Activated naive CD8-positive, alpha-beta T cell treated with anti-CD3 and anti-CD28 coated beads for 36 hours (primary cell): ENCODE results near the gene RNGTT. TPM values are rescaled to one million over a fixed set of nuclear protein-coding genes. Genes with fewer than 3 reads are reported as not detected.

ENCODE experiments used
- DNase-seq: peaks from one replicate; pipeline ENCODE4 v3.0.0; 2021
- H3K27ac Mint-ChIP-seq: one replicate; pipeline ENCODE4 v1.8.0; 2022; ENCODE audit warnings: mild to moderate bottlenecking, moderate library complexity, mixed read lengths
- H3K27me3 Mint-ChIP-seq: one replicate; pipeline ENCODE4 v1.8.0; 2022; ENCODE audit warnings: mild to moderate bottlenecking, mixed read lengths
- H3K36me3 Mint-ChIP-seq: one replicate; pipeline ENCODE4 v1.8.0; 2021; ENCODE audit warnings: mild to moderate bottlenecking, mixed read lengths
- H3K4me1 Mint-ChIP-seq: one replicate; pipeline ENCODE4 v1.8.0; 2021; ENCODE audit warnings: mixed read lengths
- H3K4me3 Mint-ChIP-seq: one replicate; pipeline ENCODE4 v1.8.0; 2022; ENCODE audit warnings: mild to moderate bottlenecking, moderate library complexity, mixed read lengths
- H3K9me3 Mint-ChIP-seq: one replicate; pipeline ENCODE4 v1.8.0; 2022; ENCODE audit warnings: mixed read lengths
- total RNA-seq, 2 experiments: library from RNA; stranded (reverse); gene quantifications; one replicate each; pipeline ENCODE4 v1.2.3, GENCODE V29; 2021

The RNGTT gene
- total RNA-seq, 2 experiments from 2014 or later = 19.7 to 20.9 TPM

DNA sequence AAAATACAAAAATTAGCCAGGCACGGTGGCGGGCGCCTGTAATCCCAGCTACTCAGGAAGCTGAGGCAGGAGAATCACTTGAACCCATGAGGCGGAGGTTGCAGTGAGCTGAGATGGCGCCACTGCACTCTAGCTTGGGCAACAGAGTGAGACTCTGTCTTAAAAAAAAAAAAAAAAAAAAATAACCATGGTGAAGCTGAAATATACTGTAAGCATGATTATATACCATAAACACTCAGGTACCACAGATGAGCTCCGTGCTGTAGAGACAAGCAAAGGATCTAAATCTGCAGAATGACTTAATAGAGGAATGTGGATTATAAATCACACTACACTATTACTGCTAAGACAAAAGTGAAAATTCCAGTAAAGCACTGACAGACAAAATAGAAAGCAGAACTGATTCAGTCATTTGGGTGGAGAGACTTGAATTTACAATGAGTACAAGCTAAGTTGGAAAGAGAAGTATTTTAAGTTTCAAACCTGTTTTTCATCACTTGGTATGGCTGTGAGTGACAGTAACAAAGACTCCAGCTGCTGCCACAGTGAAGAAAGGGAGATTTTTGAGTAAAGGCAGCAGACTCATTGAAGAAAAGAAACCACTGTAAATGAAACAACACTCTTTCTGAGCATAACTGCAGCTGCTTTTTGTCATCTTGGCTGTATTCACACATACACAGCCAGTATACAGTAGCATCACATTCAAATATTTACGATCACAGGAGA lies 322.1 kb downstream of the RNGTT start:
- H3K36me3 Mint-ChIP-seq = peaks cover 2% of the 10 kb centered on the region
- peak overlapping the region; percentile 21 for H3K27ac Mint-ChIP-seq
- no peak overlapping the region for H3K4me3 Mint-ChIP-seq
- DNase-seq = no peak
- H3K27me3 Mint-ChIP-seq = no peaks in the 10 kb centered on the region
- peaks cover 11% of the 10 kb centered on the region for H3K4me1 Mint-ChIP-seq
- no peaks in the 10 kb centered on the region for H3K9me3 Mint-ChIP-seq

DNA sequence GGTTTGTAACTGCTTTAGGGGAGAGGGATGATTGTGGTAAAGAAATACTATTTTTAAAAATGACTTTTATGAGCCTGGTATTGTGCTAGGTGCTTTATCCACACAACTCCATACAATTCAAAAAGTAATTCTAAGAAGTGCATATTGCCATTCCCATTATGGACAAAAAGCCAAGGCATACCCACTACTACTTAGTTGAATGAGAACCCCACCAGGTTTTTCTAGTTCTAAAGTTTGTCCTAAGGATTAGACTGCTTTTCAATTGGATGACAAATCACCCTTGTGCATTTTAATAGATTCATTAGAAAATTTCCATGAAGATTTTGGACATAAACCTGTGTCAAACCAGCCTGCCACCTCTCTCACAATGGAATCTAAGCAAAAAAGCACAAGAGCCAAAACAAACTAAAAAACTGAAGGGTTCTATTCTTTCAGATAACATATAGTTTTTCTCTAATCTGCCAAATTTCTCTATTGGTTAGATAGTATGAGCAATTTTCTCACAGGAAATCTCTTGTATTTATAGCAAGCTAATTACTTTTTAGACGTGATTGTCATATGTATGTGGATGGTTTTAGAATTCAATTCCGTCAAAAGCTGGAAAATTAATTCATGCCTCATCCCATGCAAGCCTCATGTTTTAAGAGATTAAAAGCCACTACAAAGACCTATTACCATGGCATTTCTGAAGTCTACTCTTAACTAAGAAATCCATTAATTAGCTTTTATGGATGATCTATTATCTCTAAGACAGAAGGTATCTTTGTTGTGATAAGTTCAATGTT lies 325.5 kb downstream of the RNGTT start:
- Mint-ChIP-seq H3K27ac (no peak overlapping the region), H3K4me1 (peaks cover 8% of the 10 kb centered on the region), H3K4me3 (no peak overlapping the region), H3K27me3 (no peaks in the 10 kb centered on the region), H3K9me3 (no peaks in the 10 kb centered on the region), H3K36me3 (peaks cover 7% of the 10 kb centered on the region)
- no peak for DNase-seq

DNA sequence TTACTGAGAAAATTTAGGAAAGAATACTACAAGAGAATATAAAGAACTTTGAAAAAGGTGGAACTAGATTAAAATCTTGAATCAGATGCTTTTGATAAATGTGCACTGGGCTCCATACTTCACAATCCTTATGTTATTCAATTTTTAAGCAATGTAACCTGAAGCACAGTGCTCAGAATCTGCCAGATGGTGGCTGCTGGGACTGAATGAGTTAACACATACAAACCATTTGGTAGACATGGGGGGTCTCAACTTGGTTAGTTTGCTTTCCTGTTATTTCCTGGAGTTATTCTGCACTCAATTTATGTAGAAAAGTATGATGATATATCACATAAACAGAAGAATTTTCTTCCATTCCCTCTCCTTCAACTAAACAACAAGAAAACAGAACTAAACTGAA lies 326.5 kb downstream of the RNGTT start:
- H3K4me3 Mint-ChIP-seq = no peak overlapping the region
- DNase-seq = no peak
- no peaks in the 10 kb centered on the region for H3K27me3 Mint-ChIP-seq
- H3K9me3 Mint-ChIP-seq = no peaks in the 10 kb centered on the region
- no peak overlapping the region for H3K27ac Mint-ChIP-seq
- peaks cover 7% of the 10 kb centered on the region for H3K4me1 Mint-ChIP-seq
- peaks cover 9% of the 10 kb centered on the region for H3K36me3 Mint-ChIP-seq

DNA sequence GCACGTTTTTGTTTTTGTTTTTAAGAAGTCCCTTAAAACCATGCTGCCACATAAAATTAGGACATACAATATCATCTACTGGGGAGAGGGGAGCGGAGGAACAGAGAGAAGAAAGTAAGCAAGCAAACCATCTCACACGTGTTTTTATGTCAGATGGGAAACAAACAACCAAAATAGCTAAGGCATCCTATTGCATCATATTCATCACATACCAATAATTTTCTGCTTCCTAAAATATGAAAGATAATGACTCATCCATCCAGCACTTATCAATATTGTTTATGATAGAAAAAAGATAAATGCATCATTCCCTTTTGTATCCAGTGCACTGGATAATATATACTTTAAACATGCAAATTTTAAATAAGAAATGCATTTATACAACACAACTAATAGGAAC lies 329.6 kb downstream of the RNGTT start:
- peaks cover 12% of the 10 kb centered on the region for H3K36me3 Mint-ChIP-seq
- no peak for DNase-seq
- H3K9me3 Mint-ChIP-seq = no peaks in the 10 kb centered on the region
- no peak overlapping the region for H3K4me3 Mint-ChIP-seq
- no peak overlapping the region for H3K27ac Mint-ChIP-seq
- H3K4me1 Mint-ChIP-seq = peaks cover 11% of the 10 kb centered on the region
- H3K27me3 Mint-ChIP-seq = no peaks in the 10 kb centered on the region

DNA sequence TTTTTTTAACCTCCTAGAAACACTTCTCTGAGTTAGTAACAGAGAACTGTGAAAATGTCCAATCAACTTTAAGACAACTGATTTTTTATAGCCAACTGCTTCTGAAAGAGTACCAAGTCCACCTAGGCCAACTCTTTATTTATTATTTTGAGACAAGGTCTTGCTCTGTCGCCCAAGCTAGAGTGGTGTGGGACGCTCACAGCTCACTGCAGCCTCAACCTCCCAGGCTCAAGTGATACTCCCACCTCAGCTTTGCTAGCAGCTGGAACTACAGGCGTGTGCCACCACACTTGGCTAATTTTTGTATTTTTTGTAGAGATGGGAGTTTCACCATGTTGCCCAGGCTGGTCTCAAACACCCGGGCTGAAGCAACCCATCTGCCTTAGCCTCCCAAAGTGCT lies 331.6 kb downstream of the RNGTT start:
- H3K27me3 Mint-ChIP-seq = no peaks in the 10 kb centered on the region
- peaks cover 15% of the 10 kb centered on the region for H3K36me3 Mint-ChIP-seq
- no peak for DNase-seq
- H3K27ac Mint-ChIP-seq = no peak overlapping the region
- H3K4me1 Mint-ChIP-seq = peaks cover 11% of the 10 kb centered on the region
- H3K9me3 Mint-ChIP-seq = no peaks in the 10 kb centered on the region
- no peak overlapping the region for H3K4me3 Mint-ChIP-seq

DNA sequence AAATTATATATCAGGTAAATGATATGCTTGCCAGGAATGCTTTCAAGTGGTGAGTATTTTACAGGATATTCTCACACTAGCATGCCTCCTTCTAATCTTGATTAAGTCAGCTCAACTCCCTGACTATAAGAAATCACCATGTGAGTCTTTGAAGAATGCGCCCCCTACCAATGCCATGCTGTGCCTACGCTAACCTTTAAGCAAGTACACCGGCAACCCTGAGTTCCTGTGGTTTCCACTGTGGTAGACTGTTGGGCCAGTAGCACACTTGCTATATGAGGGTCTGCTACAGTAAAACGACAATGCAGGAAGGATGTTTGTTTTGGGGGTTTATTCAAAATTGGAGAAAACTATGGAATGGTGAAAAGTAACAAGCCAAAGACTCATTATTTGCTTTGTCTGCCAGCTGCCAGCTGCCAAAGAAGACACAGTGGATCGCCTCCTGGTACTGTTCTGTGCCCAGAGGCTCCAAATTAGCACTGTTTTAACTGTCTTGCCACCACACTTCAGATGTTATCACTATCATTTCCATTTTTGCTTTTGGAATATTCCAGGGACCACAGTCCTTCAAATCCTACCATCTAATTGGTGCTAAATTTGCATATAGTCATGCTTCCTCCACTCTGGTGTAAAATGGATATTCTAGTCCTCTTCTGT lies 333.5 kb downstream of the RNGTT start:
- Mint-ChIP-seq H3K27ac (no peak overlapping the region), H3K9me3 (no peaks in the 10 kb centered on the region), H3K4me3 (no peak overlapping the region), H3K4me1 (peaks cover 11% of the 10 kb centered on the region), H3K27me3 (no peaks in the 10 kb centered on the region), H3K36me3 (peaks cover 14% of the 10 kb centered on the region)
- DNase-seq = no peak

DNA sequence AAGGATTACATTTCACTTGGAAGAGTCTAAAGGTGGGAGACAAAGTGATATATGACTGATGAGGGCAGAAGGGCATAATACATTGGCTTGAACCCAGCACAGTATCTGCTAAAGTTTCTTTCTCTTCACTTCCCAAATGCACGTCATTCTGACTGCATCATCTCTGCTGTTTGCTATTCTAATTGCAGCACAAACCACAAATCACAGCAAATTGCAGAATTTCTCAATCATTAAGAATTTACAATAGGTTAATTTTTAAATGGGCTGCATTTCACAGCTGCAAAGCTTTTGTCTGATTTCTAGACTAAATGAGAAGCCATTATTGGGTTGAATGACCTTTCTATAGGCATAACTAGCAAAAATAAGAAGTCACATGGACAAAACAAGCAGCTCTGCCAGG lies 337.0 kb downstream of the RNGTT start:
- no peak for DNase-seq
- H3K4me3 Mint-ChIP-seq = no peak overlapping the region
- H3K9me3 Mint-ChIP-seq = no peaks in the 10 kb centered on the region
- no peaks in the 10 kb centered on the region for H3K27me3 Mint-ChIP-seq
- peaks cover 10% of the 10 kb centered on the region for H3K4me1 Mint-ChIP-seq
- no peak overlapping the region for H3K27ac Mint-ChIP-seq
- H3K36me3 Mint-ChIP-seq = peaks cover 11% of the 10 kb centered on the region

DNA sequence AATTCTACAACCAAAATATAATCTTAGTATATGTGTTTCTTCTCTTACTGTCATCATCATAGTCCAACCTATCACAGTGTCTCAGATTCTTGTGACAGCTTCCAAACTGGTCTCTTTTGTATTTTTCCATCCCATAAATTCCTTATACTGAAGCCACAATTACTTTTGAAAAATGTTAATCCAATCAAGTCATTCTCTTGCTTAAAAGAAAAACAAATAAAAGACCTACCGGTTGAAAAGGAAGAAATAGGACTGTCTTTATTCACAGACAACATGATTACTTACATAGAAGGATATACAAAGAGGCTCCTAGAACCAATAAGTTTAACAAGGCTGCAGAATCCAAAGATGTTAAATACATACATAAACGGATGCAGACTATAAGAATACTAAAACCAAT lies 339.9 kb downstream of the RNGTT start:
- Mint-ChIP-seq H3K27me3 (no peaks in the 10 kb centered on the region), H3K9me3 (no peaks in the 10 kb centered on the region), H3K4me3 (no peak overlapping the region), H3K27ac (no peak overlapping the region), H3K4me1 (no peaks in the 10 kb centered on the region), H3K36me3 (peaks cover 7% of the 10 kb centered on the region)
- DNase-seq = no peak

DNA sequence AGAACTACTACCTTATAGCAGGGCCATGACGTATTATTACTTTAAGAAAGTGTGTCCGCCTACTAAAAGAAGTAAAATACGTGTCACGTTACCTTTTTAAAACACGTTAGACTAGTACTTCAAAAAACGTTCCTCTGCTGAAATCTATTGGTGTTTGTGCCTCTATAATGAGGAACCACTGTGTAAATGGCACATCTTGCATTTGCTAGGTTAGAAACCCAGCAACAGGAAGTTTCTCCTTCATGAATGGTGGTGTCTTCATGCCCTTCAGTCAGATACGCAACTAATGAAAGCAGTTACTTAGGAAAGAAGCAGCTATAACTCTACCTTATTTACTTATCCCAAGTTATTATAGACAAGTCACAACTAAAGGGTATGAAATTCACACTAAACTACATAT lies 343.5 kb downstream of the RNGTT start:
- Mint-ChIP-seq H3K4me3 (no peak overlapping the region), H3K27ac (no peak overlapping the region), H3K27me3 (no peaks in the 10 kb centered on the region), H3K9me3 (no peaks in the 10 kb centered on the region), H3K36me3 (peaks cover 11% of the 10 kb centered on the region), H3K4me1 (no peaks in the 10 kb centered on the region)
- no peak for DNase-seq

DNA sequence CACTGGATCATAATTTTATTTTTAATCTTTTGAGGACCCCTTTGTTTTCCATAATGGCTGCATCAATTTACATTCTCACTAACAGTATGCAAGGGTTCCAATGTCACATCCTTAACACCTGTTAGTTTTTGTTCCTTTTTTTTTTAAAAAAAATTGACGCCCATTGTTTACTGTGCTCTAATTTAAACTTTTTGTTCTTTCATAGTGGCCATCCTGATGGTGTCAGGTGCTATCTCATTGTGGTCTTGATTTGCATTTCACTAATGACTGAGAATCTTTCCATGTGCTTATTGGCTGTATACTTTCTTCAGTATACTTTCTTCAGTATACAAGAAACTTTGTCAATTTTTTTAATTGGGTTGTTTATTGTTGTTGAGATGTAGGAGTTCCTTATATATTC lies 347.0 kb downstream of the RNGTT start:
- no peak for DNase-seq
- Mint-ChIP-seq H3K4me1 (no peaks in the 10 kb centered on the region), H3K9me3 (no peaks in the 10 kb centered on the region), H3K27me3 (no peaks in the 10 kb centered on the region), H3K27ac (no peak overlapping the region), H3K4me3 (no peak overlapping the region), H3K36me3 (peaks cover 28% of the 10 kb centered on the region)

DNA sequence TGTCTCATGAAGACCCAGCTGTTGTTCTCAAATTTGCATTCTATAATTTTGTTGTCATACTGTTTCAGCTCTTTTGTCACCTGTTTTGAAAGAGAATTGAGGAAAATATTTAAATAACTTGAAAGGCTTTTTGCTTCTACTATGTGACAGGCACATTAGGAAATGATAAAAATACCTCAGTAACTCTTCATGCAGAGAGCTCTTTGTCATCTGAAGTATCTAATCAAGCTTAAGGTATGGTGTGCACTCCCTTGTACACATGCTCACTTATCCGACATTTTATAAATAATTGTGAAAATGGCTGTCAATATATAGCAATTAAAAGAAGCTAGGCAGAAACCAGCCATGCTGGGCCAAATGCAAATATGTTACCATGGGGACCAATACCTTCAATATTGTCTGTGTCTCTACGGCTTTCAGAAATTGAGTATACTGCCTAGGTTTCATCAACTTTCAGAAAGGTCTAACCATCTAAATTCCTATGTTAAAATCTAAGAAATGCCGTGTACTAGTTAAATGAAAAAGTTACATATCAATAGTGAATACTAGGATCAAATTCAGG lies 349.0 kb downstream of the RNGTT start:
- peaks cover under 1% of the 10 kb centered on the region for H3K9me3 Mint-ChIP-seq
- no peaks in the 10 kb centered on the region for H3K4me1 Mint-ChIP-seq
- H3K27me3 Mint-ChIP-seq = no peaks in the 10 kb centered on the region
- H3K4me3 Mint-ChIP-seq = no peak overlapping the region
- DNase-seq = no peak
- H3K27ac Mint-ChIP-seq = peak overlapping the region; percentile 16
- peaks cover 41% of the 10 kb centered on the region for H3K36me3 Mint-ChIP-seq

DNA sequence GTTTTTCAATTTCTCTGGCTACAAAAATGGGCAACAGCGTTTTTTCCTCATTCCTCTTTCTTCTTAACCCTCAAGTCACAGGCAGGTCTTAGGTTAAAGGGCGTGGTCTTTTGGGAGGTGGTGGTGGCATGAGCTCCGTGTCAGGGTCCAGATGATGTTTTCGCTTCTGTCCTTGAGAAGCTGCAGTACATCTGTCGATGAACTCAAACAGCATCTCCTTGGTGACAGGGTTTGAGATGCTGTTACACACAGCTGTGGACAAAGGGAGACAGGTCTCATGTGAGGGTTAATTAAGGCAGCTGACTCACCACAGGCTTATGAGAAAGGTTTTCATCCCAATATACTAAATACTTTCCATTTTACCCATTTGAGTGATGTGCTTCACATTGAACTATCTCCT lies 350.8 kb downstream of the RNGTT start:
- Mint-ChIP-seq H3K27me3 (no peaks in the 10 kb centered on the region), H3K9me3 (peaks cover 8% of the 10 kb centered on the region), H3K36me3 (peaks cover 44% of the 10 kb centered on the region), H3K4me1 (no peaks in the 10 kb centered on the region), H3K4me3 (no peak overlapping the region), H3K27ac (peak overlapping the region; percentile 75)
- no peak for DNase-seq

DNA sequence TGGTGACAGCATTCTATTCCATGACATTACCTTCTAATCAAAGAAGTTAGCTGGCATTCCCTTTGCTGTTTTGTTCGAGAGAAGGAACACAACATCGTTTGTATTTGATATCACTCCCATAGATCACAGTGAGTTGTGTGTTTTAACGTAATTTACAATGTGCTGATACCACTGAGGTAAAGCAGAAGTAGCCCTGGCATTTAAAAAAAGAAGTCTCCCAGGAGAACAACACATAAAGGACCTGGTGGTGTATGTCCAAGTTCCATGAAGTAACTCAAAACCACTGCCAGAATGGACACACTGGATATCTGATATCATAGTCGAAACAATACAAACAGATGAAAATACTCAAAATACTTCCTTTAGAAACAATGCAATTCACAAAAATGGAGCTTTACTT lies 351.7 kb downstream of the RNGTT start:
- no peak for DNase-seq
- peaks cover 44% of the 10 kb centered on the region for H3K36me3 Mint-ChIP-seq
- H3K4me1 Mint-ChIP-seq = no peaks in the 10 kb centered on the region
- peaks cover 8% of the 10 kb centered on the region for H3K9me3 Mint-ChIP-seq
- H3K27me3 Mint-ChIP-seq = no peaks in the 10 kb centered on the region
- no peak overlapping the region for H3K27ac Mint-ChIP-seq
- no peak overlapping the region for H3K4me3 Mint-ChIP-seq

DNA sequence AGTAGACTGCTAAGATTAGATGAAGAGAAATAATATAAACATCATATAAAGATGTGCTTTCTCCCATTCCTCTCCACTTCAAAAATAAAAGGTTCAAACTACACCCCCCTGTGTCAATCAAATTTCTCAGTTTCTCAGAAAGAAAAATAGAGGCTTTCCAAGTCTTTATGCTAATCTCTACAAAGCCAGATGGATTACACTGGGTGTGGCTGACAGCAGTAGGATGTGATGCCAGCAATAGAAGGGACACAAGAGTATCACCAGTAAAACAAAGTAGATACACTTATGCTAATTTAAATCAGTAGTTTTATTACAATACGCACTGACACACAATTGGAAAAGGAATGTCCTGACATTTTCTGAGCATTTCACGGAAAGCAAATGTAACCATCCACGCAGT lies 353.4 kb downstream of the RNGTT start:
- Mint-ChIP-seq H3K27ac (no peak overlapping the region), H3K27me3 (no peaks in the 10 kb centered on the region), H3K4me3 (no peak overlapping the region), H3K36me3 (peaks cover 38% of the 10 kb centered on the region), H3K4me1 (no peaks in the 10 kb centered on the region), H3K9me3 (peaks cover 8% of the 10 kb centered on the region)
- DNase-seq = no peak

DNA sequence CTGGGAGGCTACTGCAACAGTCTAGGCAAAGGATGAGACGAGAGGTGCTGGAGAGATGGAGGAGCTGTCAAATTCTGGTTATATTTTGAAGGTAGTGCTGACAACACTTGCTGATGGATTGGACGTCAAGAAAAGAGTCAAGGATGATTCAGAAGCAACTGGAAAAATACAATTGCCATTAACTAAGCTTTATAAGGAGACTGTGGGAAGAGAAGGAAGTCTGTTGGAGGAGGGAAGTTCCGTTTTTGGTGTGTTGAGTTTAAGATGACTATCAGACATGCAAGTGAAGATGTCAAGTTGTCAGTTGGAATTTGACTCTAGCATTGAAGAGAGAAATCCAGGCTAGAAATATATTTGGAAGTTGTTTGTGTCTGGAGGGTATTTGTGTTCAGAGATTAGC lies 358.1 kb downstream of the RNGTT start:
- Mint-ChIP-seq H3K4me1 (no peaks in the 10 kb centered on the region), H3K27ac (no peak overlapping the region), H3K4me3 (no peak overlapping the region), H3K9me3 (peaks cover 8% of the 10 kb centered on the region), H3K36me3 (peaks cover 7% of the 10 kb centered on the region), H3K27me3 (no peaks in the 10 kb centered on the region)
- no peak for DNase-seq
